ENCODE results near the gene EPHB6.

The EPHB6 gene

DNA sequence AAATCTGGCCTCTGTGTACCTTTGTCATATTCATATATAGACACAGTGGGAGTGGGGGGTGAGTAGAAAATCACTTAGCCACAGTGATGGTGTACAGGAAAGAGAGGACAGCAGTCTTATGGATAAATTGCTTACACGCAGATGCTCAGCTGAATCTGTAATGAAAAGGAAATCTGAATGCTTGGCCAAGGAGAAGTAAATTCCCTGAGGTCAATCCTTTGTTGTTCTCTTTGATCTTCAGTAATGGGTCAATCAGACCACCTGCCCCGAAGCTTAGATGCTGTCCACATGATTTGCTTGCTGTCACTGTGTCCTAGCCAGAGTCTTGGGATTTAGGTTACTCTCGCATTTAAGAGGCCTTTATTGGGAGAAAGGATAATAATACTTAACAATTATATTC lies 18.4 kb upstream of the EPHB6 start:
- DNase-seq: no peak

DNA sequence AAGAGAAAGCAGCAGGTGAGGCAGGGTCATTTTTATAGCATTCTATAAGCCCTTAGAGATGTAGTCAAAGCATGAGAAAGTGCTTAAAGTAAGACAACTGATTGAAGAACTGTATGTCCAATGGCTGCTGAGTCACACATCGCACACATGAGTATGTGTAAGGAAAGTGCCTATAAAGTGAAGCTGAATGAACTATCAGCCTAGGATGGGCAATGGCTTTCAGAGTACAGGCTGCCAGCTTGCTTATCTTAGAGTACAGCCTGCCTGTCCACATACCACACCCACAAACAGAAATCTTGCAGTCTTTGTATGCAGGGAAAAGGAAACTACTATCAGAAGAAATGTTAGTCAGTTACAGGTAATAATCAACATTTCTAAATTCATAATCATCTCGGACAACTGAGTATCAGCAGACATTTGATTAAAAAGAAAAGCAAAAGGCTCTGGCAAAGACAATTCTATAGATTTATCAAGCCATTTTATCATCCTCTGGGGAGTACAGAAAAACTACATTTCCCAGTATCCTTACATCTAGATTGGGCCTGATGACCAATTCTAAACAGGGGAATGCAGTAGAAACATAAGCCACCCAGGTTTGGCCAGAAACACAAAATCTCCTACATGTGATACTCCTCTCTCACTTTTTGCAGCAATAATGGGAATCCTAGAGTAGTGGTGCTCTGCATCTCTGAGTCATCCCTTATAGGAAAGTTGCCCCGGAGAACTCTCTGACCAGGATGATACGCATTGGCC lies 16.2 kb upstream of the EPHB6 start:
- DNase-seq: no peak

DNA sequence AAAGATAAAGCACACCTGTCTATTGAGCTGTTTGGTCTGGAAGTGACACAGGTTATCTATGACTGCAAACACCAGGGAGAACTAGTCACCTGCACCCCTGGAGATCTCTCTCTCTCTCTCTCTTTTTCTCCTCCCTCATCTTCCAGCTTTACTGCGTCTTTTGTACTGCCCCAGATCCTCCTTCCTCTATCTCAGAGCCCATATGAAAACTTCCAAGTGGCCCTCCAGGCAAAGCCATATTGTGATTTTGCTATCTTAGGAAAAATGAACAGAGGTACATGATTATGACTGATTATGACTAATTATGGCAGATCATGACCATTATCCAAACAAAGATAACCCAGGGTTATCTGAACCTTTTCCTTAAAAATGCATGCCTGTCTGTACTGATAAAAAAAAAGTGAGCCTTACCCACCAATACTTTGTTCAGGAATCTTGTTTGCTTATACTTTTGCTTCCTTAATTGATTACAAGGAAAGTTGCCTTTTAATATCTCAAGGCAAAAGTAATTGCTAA lies 12.6 kb upstream of the EPHB6 start:
- no peak for DNase-seq

DNA sequence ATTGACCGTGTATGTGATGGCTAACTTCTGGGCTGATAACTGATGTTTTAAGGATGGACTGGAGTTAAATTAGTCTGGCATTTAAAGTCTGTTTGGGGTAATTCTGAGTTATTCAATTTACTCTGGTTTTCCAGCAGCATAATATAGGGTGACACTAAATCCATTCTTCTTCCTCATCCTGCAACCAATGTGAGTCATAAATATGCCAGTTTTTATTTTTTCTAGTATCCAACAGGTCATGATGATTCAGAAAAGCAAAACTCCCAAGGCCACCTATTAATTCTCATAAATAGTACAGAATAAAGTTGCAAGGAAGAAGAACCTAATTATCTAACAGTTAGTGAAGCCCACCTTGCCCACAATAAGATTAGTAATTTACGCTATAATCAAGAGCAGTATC lies 7.5 kb upstream of the EPHB6 start:
- DNase-seq: no peak

DNA sequence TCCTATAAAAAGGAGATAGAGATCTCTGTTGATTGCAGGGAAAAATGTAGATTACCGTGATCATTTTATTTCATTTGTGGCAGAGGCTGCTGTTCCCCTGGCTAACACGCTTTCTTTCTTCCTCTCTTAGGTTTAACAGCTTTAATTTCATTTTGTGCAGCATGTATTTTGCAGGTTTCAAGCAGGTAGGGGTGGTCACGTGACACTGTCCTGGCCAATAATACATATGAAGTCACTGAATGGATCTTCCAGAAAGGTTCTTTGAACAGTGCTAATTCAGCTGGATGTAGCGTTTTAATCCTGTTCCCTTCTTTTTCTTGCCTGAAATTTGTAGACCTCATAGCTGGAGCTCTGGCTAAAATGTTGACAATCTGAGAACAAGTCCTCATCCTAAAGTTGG lies 3.6 kb upstream of the EPHB6 start:
- DNase-seq: no peak

DNA sequence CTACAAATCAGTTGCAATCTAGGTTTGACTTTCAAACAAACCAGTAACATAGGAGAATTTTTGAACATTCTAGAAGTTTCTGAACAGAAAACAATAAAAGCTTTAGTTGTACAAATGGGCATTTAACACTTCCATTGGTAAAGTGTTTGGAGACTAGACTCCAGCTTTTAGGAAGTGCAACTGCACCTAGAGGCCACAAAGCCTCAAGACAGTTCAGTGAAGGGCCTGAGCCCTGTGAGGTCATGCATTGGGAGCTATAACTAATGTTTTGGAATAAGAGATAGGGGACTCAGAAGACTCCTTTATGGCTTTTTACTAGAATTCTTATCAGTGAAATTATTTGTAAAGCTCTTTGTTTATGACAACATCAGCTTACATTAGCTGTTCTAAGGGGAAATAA lies 3.0 kb upstream of the EPHB6 start:
- no peak for DNase-seq

DNA sequence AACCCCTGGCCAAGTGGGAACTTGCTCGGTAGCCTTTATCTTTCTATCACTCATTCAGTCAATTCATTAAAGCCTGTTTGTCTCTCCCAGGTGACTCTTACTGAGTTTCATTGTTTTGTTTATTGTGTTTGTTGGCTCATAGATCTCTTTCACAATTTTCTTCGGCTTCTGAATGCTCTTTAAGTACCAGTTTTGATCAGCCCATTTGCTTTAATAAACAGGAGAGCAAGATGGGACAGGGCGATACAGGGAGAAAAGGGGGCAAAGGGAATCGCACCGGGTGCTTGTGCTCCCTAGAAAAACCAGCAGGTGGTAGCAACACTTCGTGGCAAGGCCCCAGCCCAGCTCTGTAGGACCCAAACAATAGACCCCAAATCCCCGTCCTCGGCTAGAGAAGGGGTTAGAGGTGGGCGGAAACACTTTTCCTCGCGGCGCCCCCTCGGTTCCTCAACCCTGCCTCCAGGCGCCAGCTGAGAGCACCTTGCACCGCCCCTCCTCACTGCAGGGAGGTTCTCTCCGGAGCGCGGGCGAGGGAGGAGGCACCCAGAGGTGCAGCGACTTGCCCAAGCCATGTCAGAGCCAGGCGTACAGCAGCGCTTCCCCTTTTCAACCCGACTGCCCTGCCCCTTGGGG lies 1.0 kb upstream of the EPHB6 start:
- peak; percentile 70 to 71 for DNase-seq

DNA sequence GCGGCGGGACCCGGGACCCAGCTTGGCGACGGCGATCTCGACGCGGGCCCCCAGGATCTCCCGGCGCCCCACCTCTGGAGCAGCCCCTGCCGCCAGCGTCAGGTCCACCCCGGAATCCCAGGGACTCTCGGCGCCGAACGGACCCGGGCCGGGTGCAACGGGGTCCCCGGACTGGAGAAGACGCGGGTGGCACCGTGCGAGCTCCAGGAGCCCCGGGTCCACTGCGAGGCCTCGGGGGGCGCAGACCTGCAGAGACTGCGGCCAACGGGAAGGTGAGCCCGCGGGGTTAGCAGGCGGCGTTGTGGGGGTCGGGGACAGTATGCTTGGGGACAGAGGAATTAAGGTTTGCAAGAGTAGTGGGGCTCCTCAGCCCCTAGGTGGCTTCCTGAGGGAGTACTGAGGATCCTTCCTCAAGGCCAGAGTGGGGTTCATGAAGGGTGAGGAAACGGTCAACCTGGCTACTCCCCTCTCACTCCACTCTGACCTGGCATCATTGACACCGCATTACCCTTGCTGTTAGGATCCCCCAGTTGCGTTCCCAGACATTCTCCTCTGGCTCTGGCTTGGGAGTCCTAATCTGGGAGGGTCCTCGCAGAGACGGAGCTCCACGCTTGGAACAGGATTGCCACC lies 353 bp downstream of the EPHB6 start:
- DNase-seq: no peak

DNA sequence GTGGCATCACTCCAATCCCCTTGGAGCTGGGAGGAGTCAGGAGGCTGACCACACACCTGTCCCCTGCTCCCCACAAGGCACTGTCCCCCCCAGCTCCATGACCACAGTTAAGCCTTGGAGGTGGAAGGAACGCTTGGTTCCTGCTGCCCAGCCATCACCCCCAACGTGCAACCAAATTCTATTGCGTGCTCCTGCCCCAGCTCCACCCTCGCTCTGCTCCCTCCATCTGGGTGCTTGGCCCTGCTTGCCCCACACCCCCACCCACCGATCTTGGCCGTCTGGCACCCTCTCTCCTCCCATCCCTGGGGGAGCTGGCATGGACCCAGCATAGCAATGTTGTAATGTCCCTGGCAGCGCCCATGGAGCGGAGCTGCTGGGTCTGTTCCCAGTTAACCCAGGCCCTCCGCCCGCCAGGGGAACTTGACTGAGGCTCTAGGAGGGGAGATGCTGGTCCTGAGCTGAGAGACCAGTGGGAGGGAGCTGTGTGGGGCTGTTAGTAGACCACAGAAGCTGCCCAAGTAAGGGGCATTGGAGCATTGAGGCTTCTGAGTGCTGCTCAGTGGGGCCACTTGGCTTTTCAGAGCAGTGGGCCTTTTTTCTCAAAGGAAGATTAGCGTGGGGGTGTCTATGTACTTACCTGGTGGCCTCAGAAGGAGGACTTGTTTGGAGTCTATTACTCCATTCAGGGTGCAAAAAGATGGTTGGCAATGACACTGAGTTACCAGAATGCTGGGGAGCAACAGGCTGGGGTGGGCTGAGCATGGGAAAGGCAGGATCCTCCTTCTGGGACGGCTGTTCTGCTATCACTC lies 1.1 kb downstream of the EPHB6 start:
- DNase-seq: no peak

DNA sequence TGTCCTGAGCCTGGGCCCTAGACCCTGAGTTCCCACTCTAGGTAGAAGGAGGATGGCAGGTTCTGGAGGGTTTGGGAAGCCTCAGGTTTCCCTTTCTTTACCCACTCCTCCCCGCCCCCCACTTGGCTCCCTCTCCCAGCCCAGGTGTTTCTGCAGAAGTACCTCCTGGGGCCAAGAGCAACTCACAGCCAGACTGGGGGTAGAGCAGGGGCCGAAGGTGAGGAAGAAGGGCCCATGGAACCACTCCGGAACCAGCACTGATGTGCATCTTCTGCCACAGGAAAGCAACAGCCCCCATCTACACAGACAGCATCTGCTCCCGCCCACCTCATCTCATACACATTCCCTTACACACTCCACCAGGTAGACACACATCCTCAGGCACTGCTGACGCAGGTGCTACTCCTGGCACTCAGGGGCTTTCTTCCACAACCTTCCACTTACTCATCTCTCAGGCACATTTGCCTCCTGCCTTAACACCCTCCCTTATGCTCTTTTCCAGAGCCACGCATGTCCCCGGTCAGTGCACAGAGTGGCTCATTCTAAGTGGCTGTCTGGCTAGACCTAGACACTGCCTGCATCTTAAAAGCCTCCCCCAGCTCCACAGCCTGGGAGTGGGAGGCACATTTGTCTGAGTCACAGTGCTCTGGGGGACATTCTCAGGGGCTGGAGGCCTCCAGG lies 1.8 kb downstream of the EPHB6 start:
- no peak for DNase-seq

DNA sequence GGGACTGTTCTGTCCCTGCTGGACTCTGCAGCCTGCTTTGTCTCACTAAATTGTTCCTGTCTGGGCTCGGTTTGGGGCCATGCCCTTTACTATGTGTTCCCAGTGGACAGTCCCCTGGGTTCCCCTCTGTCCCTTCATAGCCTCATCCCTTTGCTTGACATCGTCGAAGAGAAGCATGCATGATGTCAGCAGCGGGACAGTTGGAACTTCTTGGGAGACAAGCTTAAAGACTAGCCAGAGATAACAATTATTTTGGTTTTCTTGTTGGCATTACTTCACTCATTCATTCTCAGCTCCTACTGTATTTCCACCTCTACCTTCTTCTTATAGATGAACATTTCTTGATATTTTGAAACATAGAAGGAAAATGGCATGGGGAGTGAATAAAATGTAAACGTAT lies 2.7 kb downstream of the EPHB6 start:
- DNase-seq: no peak

DNA sequence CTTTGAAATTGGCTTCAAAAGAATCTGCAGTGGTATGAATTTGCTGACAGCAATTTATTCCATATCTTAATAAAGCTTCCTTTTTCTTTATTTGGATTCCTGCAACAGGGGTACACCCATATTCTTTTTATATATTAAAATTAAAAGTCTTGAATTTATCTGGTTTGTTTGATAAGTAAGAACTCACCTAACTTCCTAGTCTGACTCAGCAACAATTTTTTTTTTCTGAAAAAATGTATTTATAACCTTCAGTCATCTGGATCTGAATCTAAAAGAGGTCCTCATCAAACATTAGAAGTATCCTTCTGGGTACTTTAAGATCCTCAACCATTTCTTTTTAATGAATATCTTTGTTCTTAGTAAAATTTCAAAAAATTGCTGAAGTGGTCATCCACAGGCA lies 4.5 kb downstream of the EPHB6 start:
- DNase-seq: no peak

DNA sequence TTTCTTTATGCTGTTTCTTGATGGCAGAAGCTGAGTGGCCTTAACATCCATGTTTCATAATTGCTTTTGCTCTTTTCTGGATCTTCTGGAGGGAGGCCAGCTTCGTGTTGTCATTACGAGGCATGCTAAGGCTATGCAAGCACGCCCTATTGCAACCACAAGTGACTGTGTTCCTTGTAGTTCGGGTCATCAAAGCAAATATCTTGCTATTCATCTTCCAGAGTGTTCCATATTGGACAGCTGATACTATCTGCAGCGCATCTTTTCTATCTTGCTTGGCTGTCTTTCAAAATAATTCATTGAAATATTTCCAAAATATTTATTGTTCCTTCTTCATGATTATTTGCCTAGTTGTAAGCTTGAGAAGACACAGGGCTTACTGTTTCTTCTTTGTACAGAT lies 5.0 kb downstream of the EPHB6 start:
- no peak for DNase-seq

DNA sequence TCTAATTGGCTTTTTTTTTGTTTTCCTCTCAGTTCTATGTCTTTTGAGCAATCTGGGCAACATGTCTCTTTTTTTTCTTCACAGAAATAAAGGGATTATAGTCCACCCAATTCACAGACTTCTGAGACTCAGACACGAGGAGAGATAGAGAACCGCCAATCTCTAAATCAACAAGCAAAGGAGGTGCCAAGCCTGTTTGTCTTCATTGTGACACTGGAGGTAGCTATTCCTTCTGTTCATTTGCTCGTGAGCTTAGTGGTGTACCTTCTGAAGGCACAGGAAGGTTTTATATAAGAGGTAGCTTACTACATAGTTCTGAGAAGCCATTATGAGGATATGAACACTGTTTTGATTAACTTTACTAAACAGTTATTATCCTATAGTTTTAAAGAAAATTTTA lies 6.1 kb downstream of the EPHB6 start:
- no peak for DNase-seq

DNA sequence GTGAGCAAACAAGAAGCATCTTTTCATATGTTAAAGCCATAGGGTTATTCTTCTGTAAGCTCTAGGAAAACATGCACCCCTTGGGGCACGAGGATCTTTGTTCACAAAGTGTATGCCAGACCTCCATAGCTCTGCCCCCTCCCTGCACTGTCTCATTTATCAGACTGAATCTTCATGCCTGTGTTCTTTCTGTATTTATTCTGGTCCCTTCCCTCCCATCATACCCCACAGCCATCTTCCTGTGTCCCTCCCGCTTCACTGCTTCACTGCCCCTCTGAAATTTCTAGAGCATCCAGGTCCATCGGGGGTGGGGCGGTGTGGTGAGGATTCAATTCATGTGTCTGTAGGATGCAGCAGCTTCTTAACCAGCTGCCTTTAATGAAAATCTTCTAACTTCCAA lies 7.5 kb downstream of the EPHB6 start:
- DNase-seq: no peak

DNA sequence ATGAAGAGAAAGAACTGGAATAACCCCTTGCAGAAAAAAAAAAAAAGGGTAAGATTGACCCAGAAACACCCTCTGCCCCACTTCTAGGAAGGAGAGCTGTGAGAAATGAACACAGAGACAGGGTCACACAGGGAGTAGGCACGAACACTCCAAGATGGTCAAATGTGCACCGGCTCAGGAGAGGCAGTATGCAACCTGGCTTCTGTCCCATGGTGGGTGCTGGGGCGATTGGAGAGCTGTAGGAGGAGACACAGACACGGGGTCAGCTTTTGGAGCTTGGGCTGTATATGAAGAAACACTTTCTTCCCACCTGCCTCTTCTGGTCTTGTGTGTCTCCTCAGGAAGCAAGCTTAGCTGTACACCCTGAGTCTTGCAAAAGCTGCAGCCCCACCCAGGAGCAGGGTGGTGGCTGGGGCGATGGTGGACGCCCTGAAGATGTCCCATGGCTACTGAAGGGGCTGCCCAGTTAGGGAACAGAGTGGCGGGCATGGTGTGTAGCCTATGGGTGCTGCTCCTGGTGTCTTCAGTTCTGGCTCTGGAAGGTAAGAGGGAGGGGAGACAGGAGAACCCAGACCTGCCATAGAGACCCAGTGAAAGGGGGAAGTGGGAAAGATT lies 8.0 kb downstream of the EPHB6 start:
- no peak for DNase-seq

DNA sequence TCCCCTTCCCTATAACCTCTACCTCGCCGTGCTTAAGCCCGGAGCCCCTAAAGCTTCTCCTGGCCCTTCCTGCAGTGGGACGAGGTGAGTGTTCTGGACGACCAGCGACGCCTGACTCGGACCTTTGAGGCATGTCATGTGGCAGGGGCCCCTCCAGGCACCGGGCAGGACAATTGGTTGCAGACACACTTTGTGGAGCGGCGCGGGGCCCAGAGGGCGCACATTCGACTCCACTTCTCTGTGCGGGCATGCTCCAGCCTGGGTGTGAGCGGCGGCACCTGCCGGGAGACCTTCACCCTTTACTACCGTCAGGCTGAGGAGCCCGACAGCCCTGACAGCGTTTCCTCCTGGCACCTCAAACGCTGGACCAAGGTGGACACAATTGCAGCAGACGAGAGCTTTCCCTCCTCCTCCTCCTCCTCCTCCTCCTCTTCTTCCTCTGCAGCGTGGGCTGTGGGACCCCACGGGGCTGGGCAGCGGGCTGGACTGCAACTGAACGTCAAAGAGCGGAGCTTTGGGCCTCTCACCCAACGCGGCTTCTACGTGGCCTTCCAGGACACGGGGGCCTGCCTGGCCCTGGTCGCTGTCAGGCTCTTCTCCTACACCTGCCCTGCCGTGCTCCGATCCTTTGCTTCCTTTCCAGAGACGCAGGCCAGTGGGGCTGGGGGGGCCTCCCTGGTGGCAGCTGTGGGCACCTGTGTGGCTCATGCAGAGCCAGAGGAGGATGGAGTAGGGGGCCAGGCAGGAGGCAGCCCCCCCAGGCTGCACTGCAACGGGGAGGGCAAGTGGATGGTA lies 9.2 kb downstream of the EPHB6 start:
- peak in 1 of 2 donors; percentile 11 for DNase-seq

DNA sequence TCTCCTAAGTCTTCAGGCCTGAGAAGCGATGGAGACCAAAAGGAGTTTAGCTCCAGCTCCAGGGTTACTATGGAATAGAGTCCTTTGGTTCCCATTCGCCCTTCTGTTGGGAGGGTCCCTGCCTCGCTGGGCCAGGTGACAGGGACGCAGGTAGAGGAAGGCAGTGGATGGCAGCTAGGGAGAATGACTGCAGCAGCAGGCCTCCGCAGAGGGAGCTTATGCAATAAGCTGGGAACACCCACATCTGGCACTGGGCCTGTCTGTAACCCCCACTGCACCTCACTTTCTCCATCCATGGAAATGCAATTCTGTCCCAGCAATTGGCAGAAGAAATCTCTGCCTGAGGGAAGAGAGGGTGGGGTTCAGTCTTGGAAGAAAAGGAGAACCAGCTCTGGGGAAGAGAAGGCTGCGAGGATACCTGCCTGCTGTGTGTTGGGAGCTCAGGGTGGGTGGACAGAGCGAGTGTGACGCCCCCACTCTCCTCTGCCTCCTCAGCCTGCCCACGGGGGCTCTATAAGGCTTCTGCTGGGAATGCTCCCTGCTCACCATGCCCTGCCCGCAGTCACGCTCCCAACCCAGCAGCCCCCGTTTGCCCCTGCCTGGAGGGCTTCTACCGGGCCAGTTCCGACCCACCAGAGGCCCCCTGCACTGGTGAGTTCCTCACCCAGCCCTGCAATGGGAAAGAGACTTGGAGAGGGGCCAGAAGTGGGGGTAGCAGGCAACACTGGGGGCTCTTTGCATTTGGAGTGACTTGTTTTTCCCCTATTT lies 10.3 kb downstream of the EPHB6 start:
- no peak for DNase-seq

DNA sequence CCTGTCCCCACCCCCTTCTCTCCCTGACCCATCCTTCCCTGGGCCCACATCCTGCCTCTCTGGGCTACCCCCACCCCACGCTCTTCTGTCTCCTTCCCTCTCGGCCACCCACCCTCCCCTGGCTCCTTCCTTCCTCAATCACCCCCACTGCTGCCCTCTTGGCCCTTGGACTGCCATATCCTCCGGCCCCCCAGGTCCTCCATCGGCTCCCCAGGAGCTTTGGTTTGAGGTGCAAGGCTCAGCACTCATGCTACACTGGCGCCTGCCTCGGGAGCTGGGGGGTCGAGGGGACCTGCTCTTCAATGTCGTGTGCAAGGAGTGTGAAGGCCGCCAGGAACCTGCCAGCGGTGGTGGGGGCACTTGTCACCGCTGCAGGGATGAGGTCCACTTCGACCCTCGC lies 10.9 kb downstream of the EPHB6 start:
- no peak for DNase-seq

DNA sequence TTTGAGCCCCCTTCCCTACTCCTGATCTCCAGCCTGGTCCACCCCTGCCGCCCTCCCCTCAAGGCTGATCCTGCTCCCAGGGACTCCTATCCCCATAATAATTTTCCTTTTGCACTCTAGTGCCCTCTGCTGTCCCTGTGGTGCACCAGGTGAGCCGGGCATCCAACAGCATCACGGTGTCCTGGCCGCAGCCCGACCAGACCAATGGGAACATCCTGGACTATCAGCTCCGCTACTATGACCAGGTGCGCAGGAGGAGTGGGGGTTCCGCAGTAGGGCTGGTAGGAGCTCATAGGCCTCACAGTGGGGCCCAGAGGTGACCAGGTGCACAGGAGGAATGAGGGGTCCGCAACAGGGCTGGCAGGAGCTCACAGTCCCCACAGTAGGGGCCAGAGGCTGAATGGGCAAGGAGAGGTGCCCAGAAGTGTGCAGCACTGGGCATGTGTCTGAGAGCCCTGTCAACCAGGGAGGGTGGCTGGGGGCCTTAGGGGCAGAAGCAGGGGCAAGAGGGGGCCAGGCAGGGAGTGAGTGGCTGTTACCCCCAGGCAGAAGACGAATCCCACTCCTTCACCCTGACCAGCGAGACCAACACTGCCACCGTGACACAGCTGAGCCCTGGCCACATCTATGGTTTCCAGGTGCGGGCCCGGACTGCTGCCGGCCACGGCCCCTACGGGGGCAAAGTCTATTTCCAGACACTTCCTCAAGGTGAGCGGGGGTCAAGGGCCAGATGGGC lies 11.7 kb downstream of the EPHB6 start:
- peak in 1 of 2 donors; percentile 16 for DNase-seq
